Natural killer cell treated with Interleukin-12 subunit alpha and Interleukin-12 subunit beta and Interleukin-15 and Interleukin-18, amount 100 ng/mL, for 72 hours (primary cell): Measurements from ENCODE around the gene ZNF575. TPM values are rescaled to one million over a fixed set of nuclear protein-coding genes. Genes with fewer than 3 reads are reported as not detected.
A peak's percentile ranks its signal among the peaks of the same experiment; 100 is the strongest.
"Not testable (repeated sequence)": the region's sequence is repeated elsewhere in the genome, so short reads cannot be mapped to it uniquely, and the experiment has no call there.

Source experiments
- ATAC-seq, 2 donors: fragments of 150-1000 bp; cut with Tn5 transposase in 1 of 2; sonication (Bioruptor Pico), chemical (Tn5 transposase) in 1 of 2; 2 replicates each; pipeline ENCODE4 v1.10.0; 2021
- DNase-seq: peaks from one replicate; pipeline ENCODE4 v3.0.0; 2022; ENCODE audit warnings: low spot score
- H3K27ac Mint-ChIP-seq, 2 donors: 1 replicate in 1 of 2; 2 replicates in 1 of 2; pipeline ENCODE4 v1.8.0; 2022; ENCODE audit warnings: mixed read lengths in 2 of 2, mild to moderate bottlenecking in 1 of 2, moderate library complexity in 1 of 2
- H3K27me3 Mint-ChIP-seq, 2 donors: 1 replicate in 1 of 2; 2 replicates in 1 of 2; pipeline ENCODE4 v1.8.0; 2022; ENCODE audit warnings: mixed read lengths in 2 of 2
- H3K36me3 Mint-ChIP-seq: one replicate; pipeline ENCODE4 v1.8.0; 2022; ENCODE audit warnings: mixed read lengths
- H3K4me1 Mint-ChIP-seq, 2 donors: 1 replicate in 1 of 2; 2 replicates in 1 of 2; pipeline ENCODE4 v1.8.0; 2022; ENCODE audit warnings: low read depth in 2 of 2, mixed read lengths in 2 of 2, mild to moderate bottlenecking in 1 of 2
- H3K4me3 Mint-ChIP-seq: one replicate; pipeline ENCODE4 v1.8.0; 2022; ENCODE audit warnings: mixed read lengths
- H3K9me3 Mint-ChIP-seq: 2 replicates; pipeline ENCODE4 v1.8.0; 2022; ENCODE audit warnings: mixed read lengths
- total RNA-seq, 2 donors: library from RNA; stranded (reverse); gene quantifications; one replicate each; pipeline ENCODE4 v1.2.3, GENCODE V29; 2022

Gene ZNF575
- total RNA-seq, 2 donors from 2014 or later: 1.4 to 1.9 TPM

DNA sequence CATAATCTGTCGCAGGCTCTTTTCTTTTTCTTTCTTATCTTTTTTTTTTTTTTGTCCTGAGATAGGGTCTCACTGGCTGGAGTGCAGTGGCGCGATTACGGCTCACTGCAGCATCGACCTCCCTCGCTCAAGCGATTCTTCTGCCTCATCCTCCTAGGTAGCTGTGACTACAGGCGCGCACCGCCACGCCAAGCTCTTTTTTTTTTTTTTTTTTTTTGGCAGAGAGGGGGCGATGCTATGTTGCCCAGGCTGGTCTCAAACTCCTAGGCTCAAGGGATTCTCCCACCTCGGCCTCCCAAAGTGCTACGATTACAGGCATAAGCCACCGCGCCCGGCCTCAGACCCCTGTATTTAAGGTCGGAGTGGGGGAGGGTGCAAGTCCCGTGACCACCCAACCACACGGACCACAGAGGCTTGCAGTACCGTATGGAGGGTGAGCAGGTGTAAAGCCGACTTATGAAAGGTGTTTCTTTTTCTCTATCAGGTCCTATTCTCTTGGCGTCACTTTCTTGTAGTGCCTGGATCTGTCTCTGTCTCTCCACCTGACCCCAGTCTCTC, 30.5 kb upstream of the ZNF575 start:
- H3K27me3 Mint-ChIP-seq: no peaks in the 10 kb centered on the region
- H3K9me3 Mint-ChIP-seq: no peaks in the 10 kb centered on the region
- H3K36me3 Mint-ChIP-seq: no peaks in the 10 kb centered on the region
- ATAC-seq: no peak
- peaks cover 22 to 24% of the 10 kb centered on the region in 2 donors for H3K4me1 Mint-ChIP-seq
- peak overlapping the region in 1 of 2 donors; percentile 84 for H3K27ac Mint-ChIP-seq
- no peak for DNase-seq
- peak overlapping the region; percentile 94 for H3K4me3 Mint-ChIP-seq

DNA sequence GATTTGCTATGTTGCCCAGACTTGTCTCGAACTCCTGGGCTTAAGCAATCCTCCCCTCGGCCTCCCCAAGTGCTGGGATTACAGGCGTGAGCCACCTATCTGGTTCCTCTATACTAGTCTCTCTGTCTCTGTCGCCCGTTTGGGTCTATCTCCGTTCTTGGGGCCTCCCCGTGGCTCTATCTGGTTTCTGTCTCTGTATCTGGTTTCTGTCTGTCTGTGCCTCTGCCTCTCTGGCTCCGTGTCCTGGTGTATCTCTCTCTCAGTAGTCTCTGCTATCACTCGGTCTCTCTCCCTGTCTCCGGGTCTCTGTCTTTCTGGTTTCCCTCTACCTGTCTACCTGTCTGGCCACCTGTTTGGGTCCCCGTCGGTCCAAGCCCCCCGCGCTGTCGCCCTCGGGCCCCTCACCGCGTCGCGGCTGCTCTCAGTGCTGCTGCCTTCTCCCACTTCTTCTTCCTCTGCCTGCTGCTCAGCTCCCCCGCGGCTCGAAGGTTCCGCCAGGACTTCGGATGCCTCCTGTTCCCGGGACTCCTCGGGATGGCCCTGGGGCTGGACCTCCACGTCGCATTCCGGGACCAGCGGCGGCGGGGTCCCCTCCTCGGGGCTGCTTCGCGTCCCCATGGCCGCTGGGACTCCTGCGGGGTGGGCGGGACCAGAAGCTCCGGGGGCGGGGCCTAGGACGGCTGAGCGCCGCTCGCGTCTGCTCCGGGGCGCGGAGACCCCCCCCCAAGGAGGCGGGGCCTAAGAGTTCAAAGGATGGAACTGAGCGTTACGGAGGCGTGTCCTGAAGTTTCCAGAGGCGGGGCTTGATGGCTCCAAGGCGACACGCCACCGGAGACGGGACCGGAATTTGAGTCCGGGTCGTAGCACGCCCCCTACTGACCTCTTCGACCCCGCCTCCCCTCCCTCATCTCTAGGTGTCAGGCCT, 29.2 kb upstream of the ZNF575 start:
- Mint-ChIP-seq H3K9me3 (no peaks in the 10 kb centered on the region), H3K4me3 (peak overlapping the region; percentile 94), H3K27me3 (no peaks in the 10 kb centered on the region), H3K4me1 (peaks cover 22 to 24% of the 10 kb centered on the region in 2 donors), H3K36me3 (peaks cover 1% of the 10 kb centered on the region), H3K27ac (peak overlapping the region; percentile 84 to 87)
- ATAC-seq (peak; percentile 98 to 99), DNase-seq (peak; percentile 97)

DNA sequence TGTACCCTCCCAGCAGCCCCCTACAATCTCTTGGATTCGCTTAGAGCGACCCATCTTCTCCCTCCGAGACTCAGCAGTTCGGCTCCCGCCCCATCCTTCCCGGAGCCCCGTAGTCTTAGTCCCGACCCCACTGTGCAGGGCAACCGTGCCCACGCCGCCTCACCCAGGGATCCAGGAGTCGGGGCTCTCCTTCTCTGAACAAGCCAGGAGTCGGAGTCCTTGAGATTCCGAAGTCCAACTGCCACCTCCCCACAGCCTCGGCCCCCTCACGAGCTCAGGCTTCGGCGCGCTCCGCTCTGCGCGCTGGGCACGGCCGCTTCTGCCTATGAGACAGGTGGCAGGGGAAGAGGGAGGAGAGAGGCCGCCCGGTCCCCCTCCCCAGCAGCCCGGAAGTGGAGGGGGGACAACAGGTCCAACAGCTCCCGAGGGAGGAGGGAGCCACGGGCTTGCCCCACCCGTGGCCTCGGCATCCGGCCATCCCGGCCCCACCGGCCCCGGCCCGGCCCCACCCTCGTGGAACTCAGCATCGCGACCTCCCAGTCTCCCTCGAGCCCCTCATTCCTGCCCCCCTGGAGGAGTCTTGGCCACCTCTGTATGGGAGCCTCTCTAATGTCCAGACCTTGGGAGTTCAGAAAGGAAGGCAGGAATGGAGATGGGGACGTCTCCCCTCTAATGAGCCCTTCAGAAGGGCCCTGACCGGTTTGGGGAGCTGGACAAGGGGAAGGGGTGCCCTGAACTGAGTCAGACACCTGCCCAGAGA, 28.4 kb upstream of the ZNF575 start, which contains the start of gene PHLDB3:
Gene PHLDB3 (minus strand): TSS at position 321 of the 760 bp plus-strand sequence. CDS start 628 bp downstream, outside the sequence.
- H3K36me3 Mint-ChIP-seq: peaks cover 4% of the 10 kb centered on the region
- H3K4me1 Mint-ChIP-seq: peaks cover 22 to 24% of the 10 kb centered on the region in 2 donors
- no peaks in the 10 kb centered on the region for H3K27me3 Mint-ChIP-seq
- ATAC-seq: peak; percentile 17 to 52
- peak within 1 kb of the TSS; percentile 84 to 87 for H3K27ac Mint-ChIP-seq
- no peak for DNase-seq
- no peaks in the 10 kb centered on the region for H3K9me3 Mint-ChIP-seq
- H3K4me3 Mint-ChIP-seq: peak within 1 kb of the TSS; percentile 94

DNA sequence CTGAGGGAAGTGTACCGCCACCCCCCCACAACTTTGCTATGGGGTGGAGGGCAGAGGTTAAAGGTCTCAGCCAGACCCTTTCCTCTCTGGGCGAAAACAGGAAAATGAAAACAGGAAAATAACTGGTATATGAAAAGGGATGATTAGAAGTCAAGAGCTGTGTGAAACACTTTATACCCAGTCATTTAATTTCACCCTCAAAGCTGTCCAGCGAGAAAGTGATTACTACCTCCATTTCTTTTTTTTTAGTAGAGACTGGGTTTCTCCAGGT, 27.9 kb upstream of the ZNF575 start:
- Mint-ChIP-seq H3K27me3 (no peaks in the 10 kb centered on the region), H3K36me3 (peaks cover 4% of the 10 kb centered on the region), H3K4me1 (peaks cover 22 to 24% of the 10 kb centered on the region in 2 donors), H3K27ac (peak overlapping the region; percentile 72 to 87), H3K9me3 (no peaks in the 10 kb centered on the region), H3K4me3 (peak overlapping the region; percentile 94)
- no peak for ATAC-seq
- no peak for DNase-seq

DNA sequence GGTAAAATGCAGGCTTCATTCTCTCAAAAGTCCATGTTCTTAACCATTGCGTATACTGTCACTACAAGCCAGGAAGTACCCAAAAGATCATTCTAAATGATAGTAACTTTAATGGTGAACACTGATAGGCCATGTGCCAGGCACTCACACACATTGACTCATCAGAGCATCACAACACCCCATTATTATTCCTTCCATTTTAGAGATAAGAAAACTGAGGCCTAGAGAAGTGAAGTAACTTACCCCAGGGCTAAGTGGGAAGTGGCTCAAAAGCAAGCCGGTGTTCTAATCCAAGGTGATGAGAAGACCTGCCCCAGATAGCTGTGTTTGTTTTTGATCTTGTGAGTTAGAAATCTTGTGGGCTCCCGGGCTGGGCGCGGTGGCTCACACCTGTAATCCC, 27.0 kb upstream of the ZNF575 start:
- Mint-ChIP-seq H3K4me3 (no peak overlapping the region), H3K27me3 (no peaks in the 10 kb centered on the region), H3K27ac (peak overlapping the region in 1 of 2 donors; percentile 47), H3K36me3 (peaks cover 4% of the 10 kb centered on the region), H3K9me3 (no peaks in the 10 kb centered on the region), H3K4me1 (peaks cover 20 to 24% of the 10 kb centered on the region in 2 donors)
- ATAC-seq: no peak
- no peak for DNase-seq

DNA sequence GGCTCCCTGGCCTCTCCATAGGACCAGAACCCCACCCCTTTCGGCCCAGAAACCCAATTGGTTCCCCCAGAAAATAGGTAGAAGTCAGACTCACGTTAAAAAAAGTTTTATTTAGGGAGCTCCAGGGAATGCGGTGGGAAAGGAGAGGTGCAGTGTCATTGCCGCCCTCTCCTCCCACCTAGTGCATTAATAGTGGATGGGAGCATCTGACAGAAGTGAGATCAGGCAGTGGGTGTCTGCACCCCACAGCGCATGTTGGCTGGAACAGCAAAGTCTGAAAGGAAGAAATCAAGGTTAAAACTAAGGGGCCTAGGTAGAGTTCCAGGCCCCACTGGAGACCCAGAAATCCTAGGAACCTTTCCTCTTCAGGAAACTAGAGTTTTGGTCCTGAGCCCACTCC, 26.4 kb upstream of the ZNF575 start:
- ATAC-seq (no peak), DNase-seq (no peak)
- H3K27ac Mint-ChIP-seq: no peak overlapping the region
- H3K4me3 Mint-ChIP-seq: no peak overlapping the region
- peaks cover 19 to 24% of the 10 kb centered on the region in 2 donors for H3K4me1 Mint-ChIP-seq
- H3K27me3 Mint-ChIP-seq: no peaks in the 10 kb centered on the region
- peaks cover 4% of the 10 kb centered on the region for H3K36me3 Mint-ChIP-seq
- no peaks in the 10 kb centered on the region for H3K9me3 Mint-ChIP-seq

DNA sequence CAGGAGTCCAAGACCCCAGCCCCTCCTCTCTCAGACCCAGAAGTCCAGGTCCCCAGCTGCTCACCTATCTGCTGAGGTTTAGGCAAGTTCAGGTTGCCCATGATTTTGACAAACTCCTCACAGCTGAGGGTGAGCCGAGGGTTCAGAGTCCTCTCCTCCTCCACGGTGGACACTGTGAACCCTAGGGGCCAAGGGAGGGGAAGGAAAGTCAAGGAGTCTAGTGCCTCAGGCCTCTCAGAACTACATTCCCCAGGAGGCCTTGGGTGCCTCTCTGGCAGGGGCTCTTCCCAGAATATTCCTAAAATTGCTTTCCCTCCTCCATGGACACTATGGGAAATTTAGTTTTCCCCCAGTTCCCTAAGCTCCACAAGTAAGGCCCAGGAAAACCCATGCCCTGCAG, 25.1 kb upstream of the ZNF575 start:
- DNase-seq (no peak), ATAC-seq (no peak)
- H3K9me3 Mint-ChIP-seq: no peaks in the 10 kb centered on the region
- no peak overlapping the region for H3K27ac Mint-ChIP-seq
- no peaks in the 10 kb centered on the region for H3K27me3 Mint-ChIP-seq
- peaks cover 4% of the 10 kb centered on the region for H3K36me3 Mint-ChIP-seq
- H3K4me1 Mint-ChIP-seq: peaks cover 18 to 21% of the 10 kb centered on the region in 2 donors
- no peak overlapping the region for H3K4me3 Mint-ChIP-seq

DNA sequence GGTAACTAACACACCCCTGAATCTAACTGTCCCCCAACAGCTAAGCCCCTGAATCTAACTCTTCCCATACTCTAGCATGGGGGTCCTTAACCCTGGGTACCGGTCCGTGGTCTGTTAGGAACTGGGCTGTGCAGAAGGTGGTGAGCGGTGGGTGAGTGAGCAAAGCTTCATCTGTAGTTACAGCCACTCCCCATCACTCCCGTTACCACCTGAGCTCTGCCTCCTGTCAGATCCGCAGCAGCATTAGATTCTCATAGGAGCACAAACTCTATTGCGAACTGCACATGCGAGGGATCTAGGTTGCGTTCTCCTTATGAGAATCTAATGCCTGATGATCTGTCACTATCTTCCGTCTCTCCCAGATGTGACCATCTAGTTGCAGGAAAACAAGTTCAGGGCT, 22.3 kb upstream of the ZNF575 start:
- peaks cover 4% of the 10 kb centered on the region for H3K36me3 Mint-ChIP-seq
- no peak overlapping the region for H3K4me3 Mint-ChIP-seq
- no peaks in the 10 kb centered on the region for H3K27me3 Mint-ChIP-seq
- DNase-seq: no peak
- no peak for ATAC-seq
- no peaks in the 10 kb centered on the region for H3K9me3 Mint-ChIP-seq
- no peak overlapping the region for H3K27ac Mint-ChIP-seq
- peaks cover 0 to 2% of the 10 kb centered on the region in 2 donors for H3K4me1 Mint-ChIP-seq

DNA sequence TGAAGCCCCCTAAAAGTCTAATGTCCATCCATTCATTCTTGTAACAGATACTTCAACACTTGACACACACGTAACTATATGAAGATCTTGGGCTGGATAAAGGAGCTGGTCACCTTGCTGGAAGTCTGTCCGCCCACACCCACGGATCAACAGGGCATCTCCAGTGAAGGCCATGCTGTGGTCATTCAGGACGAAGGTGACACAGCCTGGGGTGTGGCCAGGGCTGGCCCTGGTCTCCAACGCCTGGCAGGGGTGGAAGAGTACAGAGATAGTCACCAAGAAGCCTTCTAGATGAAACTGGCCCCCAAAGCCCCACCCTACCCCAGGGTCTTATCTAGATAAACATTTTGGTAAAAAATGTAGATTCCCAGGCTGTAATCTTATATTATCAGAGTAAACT, 21.7 kb upstream of the ZNF575 start:
- Mint-ChIP-seq H3K36me3 (peaks cover 4% of the 10 kb centered on the region), H3K27ac (no peak overlapping the region), H3K4me3 (no peak overlapping the region), H3K4me1 (peaks cover 0 to 2% of the 10 kb centered on the region in 2 donors), H3K9me3 (no peaks in the 10 kb centered on the region), H3K27me3 (no peaks in the 10 kb centered on the region)
- DNase-seq: no peak
- ATAC-seq: no peak

DNA sequence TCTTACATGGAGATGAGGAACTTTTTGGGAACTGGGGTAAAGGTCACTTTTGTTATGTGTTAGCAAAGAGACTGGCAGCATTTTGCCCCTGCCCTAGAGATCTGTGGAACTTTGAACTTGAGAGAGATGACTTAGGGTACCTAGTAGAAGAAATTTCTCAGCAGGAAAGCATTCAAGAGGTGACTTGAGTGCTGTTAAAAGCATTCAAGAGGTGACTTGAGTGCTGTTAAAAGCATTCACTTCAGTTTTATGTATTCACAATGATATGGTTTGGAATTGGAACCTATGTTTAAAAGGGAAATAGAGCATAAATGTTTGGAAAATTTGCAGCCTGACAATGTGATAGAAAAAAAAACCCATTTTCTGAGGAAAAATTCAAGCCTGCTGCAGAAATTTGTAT, 20.6 kb upstream of the ZNF575 start:
- ATAC-seq, H3K4me3 Mint-ChIP-seq, H3K27me3 Mint-ChIP-seq, H3K36me3 Mint-ChIP-seq, DNase-seq, H3K27ac Mint-ChIP-seq, H3K4me1 Mint-ChIP-seq, H3K9me3 Mint-ChIP-seq: not testable (repeated sequence)

DNA sequence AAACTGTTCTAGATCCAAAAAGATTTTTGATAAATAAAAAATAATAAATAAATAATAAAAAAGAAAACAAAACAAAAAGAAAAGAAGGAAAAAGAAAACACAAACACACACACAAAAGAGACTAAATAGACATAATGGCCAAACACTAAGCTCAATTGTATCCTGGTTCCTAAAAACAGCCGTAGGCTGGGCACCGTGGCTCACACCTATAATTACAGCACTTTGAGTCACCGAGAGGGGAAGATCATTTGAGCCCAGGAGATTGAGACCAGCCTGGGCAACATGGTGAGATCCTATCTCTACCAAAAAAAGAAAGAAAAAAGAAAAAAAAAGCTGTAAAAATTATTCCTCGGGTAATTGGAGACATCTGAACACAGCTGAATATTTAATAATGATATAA, 14.9 kb upstream of the ZNF575 start:
- H3K4me1 Mint-ChIP-seq: peaks cover 5 to 7% of the 10 kb centered on the region in 2 donors

DNA sequence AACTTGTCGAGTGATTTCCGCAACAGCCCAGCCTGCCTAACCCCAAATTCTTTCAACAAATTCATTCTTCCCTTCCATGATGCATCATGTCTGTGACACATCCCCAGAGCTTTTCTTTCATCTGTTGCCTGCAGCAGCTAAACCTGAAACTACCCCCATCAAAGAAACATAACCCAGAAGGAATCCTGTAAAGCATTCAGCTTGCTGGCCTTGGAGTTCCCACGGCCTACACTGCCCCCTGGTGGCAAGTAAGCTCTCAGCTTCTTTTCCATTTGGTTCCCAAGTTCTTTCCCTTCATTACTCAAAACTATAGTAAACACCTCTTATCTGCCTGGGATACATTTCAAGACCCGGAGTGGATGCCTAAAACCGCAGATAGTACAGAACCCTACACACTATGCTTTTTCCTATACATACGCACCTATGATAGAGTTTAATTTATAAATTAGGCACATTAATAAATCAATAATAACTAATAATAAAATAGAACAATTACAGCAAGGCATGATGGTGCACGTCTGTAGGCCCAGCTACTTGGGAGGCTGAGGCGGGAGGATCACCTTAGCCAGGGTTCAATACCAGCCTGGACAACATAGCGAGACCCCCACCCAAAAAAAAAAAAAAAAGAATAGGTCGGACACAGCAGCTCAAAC, 13.4 kb upstream of the ZNF575 start:
- DNase-seq (peak; percentile 83), ATAC-seq (no peak)
- Mint-ChIP-seq H3K4me1 (peaks cover 9 to 11% of the 10 kb centered on the region in 2 donors), H3K27ac (peak overlapping the region in 1 of 2 donors; percentile 13), H3K36me3 (no peaks in the 10 kb centered on the region), H3K9me3 (no peaks in the 10 kb centered on the region), H3K4me3 (no peak overlapping the region), H3K27me3 (no peaks in the 10 kb centered on the region)

More for the DNA sequence above, 14.9 kb upstream of the ZNF575 start:
- Mint-ChIP-seq H3K36me3 (no peaks in the 10 kb centered on the region), H3K9me3 (no peaks in the 10 kb centered on the region), H3K27me3 (no peaks in the 10 kb centered on the region), H3K27ac (no peak overlapping the region), H3K4me3 (no peak overlapping the region)
- ATAC-seq: no peak
- DNase-seq: no peak

DNA sequence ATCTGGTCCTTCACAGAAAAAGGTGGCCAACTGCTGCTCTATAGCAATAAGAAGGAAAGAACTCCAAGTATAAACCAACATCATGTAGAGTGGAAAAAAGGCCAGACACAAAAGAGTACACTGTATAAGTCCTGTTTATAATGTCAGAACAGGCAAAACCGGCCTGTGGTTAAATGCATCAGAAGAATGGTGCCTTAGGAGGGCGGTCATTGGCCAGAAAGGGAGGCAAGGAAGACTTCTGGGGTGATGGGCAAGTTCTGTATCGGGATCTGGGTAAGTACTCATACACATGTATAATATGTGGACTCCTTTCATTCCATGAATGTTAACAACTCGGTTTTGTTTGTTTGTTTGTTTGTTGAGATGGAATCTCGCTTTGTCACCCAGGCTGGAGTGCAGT, 10.1 kb upstream of the ZNF575 start:
- H3K4me1 Mint-ChIP-seq: peaks cover 19 to 25% of the 10 kb centered on the region in 2 donors
- no peak overlapping the region for H3K4me3 Mint-ChIP-seq
- H3K27ac Mint-ChIP-seq: peak overlapping the region in 1 of 2 donors; percentile 73
- H3K27me3 Mint-ChIP-seq: no peaks in the 10 kb centered on the region
- no peaks in the 10 kb centered on the region for H3K9me3 Mint-ChIP-seq
- no peaks in the 10 kb centered on the region for H3K36me3 Mint-ChIP-seq
- ATAC-seq (no peak), DNase-seq (no peak)
